ENCODE data around the gene TTLL6.
"Not testable (repeated sequence)": the region's sequence is repeated elsewhere in the genome, so short reads cannot be mapped to it uniquely, and the experiment has no call there.

The TTLL6 gene

DNA sequence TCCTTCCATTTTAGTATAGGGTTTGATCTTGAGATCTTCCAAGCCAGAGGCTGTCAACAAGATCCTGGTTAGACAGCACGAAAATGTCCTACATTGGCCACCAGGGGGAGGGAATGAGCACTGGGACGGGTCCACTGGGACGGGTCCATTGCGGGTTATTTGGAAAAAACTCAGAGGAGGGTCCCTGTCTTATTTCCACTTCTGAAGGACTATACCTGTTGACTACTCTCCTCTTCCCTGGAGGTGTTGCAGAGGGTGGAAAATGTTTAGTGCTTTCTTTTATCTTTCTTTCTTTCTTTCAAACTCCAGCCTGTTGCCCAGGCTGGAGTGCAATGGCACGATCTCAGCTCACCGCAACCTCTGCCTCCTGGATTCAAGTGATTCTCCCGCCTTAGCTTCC lies 2.5 kb downstream of the TTLL6 start:
- no peak for DNase-seq

DNA sequence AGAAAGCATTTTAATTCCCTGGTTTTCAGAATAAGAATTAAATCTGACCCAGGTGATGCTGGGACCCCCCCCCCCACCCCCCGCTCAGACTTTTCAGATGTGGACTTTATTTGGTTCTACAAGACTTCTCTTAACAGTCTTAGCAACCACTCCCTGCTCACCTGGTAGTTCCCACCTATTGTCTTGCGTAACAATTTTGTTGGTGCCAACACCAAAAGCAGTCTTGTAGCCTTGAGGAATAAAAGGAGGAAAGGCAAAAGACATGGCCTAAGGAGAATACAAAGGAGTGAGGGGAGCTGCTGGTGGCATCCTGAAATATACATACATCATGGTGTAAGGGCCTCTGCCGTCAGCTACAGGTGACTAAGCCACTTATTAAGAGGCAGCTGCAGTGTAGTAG lies 5.0 kb downstream of the TTLL6 start:
- DNase-seq = no peak

GRCh38 chr17:48809182-48809581 lies 7.8 kb downstream of the TTLL6 start:
- DNase-seq = no peak

- DNase-seq = no peak
These were observed 12.1 kb downstream of the TTLL6 start for GRCh38 chr17:48804936-48805411.

GRCh38 chr17:48800626-48801217 lies 16.3 kb downstream of the TTLL6 start:
- no peak for DNase-seq

DNA sequence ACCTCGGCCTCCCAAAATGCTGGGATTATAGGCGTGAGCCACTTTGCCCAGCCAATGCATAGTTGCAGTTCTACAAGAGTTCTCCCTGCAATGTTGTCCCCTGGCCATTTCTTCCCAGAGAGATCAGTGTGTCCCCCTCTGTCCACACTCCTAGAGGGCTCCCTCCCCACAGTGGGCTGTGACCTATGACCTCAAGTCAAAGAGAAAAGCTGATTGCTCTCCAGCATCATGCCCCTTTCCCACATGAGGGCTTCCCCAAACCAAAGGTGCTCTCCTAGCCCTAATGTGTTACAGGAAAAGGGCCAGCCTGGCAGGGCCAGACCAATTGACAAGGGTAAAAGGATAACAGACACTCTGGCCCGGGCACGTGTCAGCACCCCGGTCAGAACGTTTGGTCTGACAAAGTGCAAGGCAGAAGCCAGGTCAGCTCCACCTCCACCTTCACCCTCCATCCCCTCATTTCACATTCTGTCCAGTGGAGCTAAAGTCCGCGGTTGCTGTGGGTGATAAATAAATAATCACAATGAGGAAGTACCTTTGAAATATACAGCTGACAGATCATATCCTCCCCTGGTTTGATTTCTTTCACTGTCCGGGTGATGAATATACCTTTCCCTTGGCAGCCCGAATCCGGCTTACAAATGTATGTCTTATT lies 17.8 kb downstream of the TTLL6 start:
- DNase-seq = no peak

DNA sequence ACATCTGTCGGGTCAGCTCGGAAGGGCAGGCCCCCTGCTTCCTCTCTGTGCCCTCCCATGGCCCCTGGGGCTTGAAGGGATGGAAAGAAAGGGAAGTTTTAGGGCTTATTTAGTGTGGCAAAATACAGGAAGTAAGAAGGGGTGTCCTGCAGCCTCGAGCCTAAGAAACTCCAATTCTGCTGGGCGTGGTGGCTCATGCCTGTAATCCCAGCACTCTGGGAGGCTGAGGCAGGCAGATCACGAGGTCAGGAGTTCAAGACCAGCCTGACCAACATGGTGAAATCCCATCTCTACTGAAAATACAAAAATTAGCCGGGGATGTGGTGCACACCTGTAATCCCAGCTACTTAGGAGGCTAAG lies 20.9 kb downstream of the TTLL6 start:
- DNase-seq = not testable (repeated sequence)

GRCh38 chr17:48795444-48796162 lies 21.4 kb downstream of the TTLL6 start:
- no peak for DNase-seq

DNA sequence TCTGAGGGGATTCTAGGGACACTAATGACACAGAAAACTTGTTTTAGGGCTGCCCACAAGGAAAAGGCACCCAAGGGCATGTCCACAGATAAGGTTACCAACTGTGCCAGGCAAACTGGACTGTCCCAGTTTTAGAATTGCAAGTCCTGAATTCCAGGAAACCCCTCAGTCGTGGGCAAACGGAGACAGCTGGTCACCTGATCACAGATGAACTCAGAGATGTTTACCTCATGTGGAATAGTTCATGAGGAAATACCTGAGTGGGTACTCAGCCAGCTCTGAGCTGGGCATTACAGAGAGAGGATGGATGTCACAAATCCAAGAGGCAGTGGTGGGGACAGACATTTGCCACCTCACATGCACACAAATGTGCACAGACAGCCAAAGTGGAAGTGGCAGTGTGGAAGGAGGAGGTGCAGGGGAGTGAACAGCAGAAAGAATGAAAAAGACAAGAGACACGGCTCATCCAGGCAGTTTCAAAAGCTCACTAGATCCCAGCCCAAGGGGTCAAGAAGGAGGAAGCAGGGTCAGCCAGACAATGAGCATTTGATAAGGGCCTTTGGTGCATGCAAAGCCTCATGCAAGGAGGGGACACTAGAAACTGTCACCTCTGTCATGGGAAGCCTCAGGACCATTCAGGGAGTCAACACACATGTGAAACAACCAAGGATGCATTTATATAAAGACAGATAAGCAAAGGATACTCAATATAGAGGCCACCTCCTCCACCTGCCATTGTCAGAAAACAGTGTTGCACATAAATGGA lies 24.8 kb downstream of the TTLL6 start:
- DNase-seq = no peak

DNA sequence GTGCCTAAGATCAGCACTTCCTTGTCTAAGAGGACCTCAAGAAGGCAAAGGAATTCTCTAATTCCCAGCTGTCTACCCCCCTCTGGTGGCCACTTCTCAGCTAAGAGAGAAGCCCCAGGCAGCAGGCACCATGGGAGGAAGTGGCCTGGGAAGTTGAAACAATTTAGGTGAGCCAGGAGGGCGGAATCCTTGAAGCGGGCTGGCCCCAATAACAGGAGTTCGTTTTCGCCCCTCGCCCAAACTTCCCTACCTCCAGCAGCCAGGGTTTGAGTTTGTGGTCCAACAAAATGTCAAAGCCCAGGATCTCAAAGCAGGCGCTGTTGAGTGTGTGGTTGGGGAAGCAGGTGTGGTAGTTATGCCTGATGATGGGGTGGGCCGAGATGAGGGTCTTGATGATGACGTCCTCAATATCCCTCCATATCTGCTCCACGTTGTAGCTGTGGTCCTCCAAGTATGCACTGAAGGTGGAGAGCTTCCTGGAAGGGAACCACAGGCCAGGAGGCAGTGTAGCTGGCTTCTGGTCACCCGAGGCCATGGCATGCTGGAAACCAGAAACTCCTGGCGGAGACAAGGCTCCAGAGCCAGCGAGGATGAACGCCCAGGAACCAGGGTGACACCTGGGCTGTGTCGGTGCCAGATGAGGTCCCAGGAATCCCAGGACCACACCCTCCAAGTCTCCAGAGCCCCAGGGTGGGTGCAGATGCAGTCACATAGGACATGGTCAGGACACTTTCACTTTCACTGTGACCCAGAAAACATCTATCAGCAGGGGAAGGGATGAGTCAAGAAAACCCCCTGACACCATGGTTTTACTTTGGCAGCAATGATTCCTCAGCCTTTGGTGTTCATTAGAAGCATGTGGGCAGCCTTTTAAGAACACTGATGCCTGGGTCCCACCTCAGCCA lies 25.6 kb downstream of the TTLL6 start:
- DNase-seq = no peak

DNA sequence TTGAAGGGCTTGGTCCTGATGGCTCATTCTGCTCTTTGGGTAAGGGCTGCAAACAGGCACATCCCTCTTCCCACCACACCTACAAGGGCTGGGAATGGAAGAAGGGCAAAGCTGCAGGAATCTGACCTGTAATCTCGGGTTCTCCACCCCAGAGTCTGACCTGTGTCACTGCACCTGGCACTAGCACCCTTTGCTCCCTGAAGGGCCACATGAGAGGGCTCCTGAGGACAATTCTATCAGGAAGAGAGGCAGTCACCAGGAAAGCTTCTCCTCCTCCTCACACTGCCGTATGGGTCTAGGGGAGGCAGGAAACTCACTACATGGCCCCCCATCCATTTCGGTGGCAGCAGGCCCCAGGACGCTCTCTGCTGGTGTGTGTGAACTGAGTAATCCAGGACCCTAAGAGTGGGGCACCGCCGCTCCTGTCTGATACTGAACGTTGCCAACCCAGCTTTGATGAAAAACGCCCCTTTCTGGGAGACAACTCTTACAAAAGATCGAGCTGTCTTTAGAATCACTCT lies 26.4 kb downstream of the TTLL6 start:
- no peak for DNase-seq

DNA sequence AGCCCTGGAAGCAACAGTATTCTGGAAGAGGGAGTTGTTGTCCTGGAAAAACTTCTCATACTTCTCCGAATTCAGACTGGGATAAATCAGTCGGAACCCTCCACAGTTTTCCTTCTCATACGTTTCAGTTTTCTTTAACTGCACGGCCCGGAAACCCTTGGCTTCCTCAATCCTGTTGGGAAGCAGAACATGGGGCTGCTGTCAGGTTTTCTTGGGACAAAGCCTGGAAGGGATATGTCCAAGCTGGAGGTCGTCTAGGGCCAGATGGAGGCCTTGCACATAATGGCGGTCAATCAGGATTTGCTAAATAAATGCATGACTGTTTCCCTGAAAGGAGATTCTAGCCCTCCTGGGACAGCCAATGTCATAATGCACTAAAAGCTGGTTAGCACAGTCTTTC lies 29.2 kb downstream of the TTLL6 start:
- no peak for DNase-seq

GRCh38 chr17:48779421-48779820 lies 37.6 kb downstream of the TTLL6 start:
- no peak for DNase-seq

- no peak for DNase-seq
These were observed 40.4 kb downstream of the TTLL6 start for GRCh38 chr17:48776602-48777001.

- no peak for DNase-seq
These were observed 43.8 kb downstream of the TTLL6 start for GRCh38 chr17:48773245-48773644.

GRCh38 chr17:48770954-48771353 lies 46.1 kb downstream of the TTLL6 start:
- no peak for DNase-seq

GRCh38 chr17:48769009-48769675 lies 47.9 kb downstream of the TTLL6 start:
- DNase-seq = no peak

DNA sequence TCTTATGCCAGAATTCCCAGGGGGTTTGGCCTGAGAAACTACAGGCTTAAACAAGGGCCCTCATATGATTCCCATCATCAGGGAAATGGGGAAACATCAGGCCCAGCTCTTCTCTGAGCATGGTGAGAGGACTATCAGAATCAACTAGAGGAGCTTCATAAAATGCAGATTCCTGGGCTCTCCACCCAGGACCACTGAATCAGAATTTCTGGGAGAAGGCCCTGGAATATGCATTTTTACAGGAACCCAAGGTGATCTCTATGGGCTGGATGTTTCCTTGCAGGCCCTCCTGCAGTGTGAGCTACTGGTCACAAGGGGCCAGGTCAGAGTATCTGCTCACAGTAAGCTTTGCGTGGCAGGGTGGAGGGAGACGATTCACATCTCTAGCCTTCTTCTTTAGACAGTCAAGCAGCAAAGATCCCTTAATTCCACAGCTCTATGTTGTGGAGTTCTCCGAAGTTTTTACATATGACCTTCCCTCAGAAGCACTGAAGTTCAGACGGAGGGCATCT lies 49.7 kb downstream of the TTLL6 start:
- no peak for DNase-seq

GRCh38 chr17:48761114-48761513 lies 55.9 kb downstream of the TTLL6 start:
- no peak for DNase-seq

DNA sequence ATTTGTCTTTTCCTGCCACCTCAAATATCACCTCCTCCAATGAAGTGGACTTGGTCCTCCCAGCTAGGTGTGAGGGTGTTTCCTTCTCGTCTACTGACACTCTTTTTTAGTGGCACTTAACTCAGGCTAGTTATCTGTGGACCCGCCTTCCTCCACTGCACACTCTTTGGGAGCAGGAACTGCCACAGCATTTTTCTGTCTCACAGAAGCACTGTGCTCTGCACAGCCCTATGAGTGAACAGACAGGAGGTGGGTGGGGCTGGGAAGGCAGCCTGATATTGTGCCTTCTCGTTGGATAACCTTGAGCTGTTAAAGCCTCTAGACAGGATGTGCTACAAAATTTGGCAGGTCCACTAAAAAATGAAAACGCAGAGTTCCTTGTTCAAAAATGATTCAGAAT lies 56.6 kb downstream of the TTLL6 start:
- DNase-seq = no peak

DNA sequence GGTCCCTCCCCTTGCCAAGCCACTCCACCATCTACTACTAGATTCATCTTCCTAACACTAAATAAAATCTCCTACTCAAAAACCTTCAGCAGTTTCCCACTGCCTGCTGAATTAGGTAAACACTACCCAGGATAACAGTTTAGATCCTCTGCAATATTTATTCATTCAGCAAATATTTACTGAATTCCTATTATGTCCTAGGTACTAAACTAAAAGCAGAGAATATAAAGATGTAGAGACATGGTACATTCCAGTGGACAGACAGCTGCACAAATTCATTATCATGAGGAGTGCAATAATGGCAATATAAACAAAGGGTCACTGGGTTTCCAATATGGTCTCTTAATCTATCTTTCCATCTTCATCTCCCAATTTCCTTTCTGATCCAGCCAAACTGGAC lies 57.7 kb downstream of the TTLL6 start:
- DNase-seq = no peak

Data from NCI-H2081 treated with DMSO at 0.1 percent for 48 hours (cell line).